ENCODE measurements around the gene CXCL12.

CXCL12 gene

DNA sequence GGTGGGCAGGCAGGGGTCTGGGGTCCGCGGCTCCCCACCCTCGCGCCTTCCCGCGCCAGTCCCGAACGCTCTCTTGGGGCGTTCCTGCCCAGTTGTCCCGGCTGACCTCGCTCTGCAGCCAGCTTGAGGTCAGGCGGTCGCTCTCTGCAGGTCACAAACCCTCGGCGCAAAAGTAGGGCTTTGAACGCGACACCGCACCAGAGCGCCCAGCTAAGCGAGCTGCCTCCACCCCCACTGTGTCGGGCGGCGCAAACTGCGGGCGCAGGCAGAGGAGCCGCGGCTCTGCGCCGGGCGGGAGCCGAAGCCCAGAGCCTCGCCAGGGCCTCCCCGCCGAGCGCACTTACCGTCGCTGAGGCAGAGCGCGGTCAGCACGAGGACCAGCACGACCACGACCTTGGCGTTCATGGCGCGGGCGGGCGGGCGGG is 284 bp downstream of the CXCL12 start:
- DNase-seq: no peak

DNA sequence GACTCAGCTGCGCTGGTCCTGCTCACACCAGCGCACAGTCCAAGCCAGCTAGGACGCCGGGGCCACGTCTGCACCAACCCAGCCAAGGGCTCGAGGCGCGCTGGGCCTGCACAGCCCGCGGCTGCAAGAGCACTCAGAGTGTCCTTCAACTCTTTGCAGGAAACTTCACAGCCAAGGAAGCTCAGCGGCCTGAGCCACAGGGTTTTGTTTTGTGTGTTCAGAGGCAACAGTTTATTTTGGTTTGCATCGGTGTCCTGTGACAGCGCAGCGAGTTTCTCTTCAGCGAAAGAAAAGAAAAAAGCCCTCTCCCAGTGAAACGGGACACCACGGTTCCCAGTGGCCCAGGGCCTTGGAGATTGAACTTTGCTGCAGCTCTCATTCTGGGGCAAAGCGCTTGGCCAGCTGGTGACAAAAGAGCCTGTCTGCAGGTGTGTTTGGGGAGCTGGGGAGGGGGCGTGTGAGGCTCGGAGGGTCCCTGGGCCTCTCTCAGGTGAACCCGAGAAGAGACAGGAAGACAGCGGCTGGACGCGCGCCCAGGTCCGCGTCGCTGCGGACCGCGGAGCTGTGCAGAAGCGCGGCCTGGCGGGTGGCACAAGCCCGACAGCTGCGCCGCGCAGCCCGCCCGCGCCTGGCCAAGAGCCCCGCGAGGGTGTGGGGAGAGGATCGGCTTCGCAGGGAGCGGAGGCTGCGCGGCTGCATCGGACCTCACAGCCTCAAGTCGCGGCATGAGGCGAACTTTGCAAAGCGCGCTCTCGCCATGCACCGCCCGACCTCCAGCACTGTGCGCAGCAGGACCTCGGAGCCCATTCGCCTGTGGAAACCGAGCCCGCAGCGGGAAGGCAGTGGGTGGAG is 922 bp downstream of the CXCL12 start:
- no peak for DNase-seq

DNA sequence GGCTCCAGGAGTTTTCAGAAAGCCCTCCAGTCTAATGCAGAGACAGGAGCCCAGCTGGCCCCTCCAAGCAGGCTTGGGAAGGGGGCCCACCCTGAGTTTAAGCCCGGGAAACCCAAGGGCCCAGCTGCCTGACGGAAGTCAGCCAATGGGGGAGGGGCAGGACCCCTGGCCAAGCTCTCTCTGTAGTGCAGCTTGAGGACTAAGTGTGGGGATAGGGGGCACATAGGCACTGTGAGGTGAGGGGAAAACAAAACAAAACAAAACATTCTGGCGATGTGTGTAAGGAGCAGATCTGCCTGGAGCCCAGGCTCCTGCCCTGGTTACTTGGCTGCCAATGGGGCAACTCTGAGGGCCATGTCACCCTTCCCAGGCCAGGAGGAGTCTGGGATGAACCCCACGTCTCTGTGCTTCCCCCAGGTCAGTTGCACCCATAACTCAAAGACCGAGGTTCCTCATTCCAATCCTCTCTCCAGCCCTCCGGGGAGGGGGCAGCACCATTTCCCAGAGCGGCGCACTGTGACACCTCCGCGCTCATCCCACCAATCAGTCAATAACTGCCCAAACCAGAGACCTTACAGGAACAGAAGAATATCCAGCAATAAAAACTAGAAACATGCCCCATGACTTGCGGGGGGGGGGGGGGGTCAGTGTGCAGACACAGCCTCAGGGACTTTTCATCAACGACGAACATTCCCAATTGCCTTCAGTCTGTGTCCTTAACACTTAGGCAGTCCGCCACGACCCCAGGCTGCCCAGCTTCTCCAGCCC is 1.7 kb downstream of the CXCL12 start:
- DNase-seq: no peak

DNA sequence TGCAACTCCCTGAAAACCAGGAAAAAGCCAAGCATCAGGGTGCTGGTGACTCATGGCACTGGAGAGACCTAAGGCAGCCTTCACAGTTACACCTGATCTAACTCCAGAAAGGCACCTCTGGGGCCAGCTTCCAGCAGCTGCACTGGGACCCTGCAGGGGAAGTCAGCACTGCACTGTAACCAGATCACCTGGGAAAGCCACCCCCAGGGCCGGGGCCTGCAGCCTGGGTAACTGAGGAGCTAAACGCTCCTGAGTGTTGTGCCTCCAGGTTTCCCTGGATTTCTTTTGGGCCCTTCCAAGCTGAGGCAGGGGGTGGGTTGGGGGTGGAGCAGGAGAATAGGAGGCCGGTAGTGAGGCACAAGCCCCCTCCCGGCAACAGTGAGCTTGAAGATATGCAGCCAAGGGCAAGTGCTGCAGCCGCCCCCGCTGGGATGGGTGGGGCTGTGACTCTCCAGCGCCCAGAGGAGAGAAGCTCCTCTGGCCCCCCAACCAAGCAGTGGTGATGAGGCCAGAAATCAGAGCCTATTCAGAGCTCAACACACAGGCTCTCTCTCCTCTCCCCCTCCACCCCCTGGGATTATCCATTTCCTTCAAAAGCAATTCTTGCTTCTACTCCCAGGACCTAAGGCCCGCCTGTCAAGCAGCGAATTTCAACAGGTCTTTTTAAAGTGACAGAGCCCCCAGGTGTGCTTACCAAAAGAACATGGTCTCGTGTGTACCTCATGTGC is 2.6 kb downstream of the CXCL12 start:
- DNase-seq: no peak

DNA sequence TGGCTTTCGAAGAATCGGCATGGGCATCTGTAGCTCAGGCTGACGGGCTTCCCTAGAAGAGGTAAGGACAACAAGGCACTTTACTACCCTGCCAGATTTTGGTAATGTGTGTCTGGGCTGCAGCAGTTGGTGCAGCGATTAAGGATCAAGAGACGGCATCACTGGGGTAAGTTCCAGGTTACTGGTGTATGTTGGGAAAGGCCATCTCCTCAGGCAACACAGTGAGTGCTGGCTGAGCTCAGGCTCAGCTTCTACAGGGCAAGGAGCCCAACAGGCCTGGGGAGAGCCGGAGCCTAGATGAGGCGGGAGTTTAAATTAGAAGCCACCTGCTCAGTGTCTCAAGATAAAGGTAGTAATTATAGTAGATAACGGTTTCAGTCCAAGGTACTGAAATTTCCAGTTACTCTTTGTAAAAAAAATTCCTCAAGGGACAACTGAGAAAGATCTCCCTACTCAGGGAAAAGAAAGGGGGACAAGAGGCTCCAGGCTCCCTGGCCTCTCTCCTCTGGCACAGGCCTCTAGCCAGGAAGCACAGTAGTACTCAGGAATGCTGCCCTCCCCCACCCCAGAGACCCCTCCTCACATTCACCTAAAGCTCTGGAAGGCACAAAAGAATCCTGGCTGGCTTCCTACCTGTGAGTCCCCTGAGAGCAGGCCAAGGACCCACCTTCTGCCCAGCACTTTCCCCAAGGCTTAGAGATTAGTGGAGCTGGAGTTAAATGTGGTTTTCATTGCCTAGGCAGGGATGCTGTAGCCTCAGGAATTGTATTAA is 3.9 kb downstream of the CXCL12 start:
- DNase-seq: no peak

DNA sequence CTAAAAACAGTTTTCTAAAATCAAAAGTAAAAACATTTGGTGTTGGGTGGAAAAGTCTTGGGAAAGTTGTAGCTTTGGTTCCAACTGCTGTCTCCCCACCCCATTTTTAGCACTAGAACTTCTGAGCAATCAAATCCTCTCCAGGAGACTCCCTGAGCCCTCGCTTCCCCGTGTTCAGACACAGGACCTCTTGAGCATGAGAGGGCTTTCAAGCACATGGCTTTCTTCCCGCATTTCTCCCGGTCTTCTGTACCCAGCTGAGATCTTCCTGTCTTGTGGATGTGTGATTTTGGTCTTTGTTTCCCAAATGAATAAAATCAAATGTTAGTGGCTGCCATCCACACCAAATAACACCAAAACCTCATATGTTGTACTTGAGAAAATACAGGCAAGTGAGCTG is 5.0 kb downstream of the CXCL12 start:
- DNase-seq: no peak

DNA sequence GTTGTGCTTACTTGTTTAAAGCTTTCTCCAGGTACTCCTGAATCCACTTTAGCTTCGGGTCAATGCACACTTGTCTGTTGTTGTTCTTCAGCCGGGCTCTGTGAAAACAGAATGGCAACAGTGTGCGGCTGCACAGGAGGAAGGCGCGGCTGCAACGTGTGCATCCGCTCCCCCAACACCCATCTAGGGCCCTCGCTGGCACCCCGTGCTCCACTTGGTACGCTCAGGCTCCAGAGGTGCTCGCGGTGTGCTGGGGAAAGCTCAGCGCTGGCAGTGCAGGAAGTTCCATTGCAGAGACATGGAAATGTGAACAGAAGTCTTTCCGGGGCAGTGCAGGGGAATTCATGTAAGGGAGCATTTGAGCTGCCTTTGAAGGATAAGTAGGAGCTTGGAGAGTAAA is 6.3 kb downstream of the CXCL12 start:
- no peak for DNase-seq

DNA sequence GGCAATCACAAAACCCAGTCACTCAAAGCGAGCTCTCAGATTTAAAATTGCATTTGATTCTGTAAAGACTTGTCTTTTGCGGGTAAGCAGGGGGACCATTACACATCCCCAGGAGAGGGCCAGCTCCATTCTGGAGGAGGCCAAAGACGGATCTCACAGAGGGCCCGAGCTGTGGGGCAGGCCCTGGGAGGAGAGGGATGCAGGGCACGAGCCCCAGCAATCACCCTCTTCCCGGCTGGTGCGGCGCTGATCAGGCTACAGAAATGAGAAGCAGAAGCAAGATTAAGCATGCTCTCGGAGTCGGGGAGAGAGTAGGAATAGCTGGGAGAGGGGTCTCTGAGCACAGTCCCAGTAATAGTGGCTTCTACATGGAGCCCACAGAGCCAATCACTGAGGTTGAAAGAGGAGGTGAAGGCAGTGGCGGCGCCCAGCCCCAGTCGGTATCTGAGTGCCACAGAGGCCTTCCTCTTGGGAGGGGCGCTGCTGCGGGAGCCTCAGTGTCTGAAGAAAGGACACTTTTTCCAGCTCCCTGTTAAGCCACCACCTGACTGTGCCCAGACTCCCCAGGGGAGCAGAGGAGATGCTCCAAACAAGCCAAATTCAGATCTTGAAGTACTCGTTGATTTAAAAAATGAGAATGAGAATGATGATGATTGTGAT is 7.1 kb downstream of the CXCL12 start:
- no peak for DNase-seq

DNA sequence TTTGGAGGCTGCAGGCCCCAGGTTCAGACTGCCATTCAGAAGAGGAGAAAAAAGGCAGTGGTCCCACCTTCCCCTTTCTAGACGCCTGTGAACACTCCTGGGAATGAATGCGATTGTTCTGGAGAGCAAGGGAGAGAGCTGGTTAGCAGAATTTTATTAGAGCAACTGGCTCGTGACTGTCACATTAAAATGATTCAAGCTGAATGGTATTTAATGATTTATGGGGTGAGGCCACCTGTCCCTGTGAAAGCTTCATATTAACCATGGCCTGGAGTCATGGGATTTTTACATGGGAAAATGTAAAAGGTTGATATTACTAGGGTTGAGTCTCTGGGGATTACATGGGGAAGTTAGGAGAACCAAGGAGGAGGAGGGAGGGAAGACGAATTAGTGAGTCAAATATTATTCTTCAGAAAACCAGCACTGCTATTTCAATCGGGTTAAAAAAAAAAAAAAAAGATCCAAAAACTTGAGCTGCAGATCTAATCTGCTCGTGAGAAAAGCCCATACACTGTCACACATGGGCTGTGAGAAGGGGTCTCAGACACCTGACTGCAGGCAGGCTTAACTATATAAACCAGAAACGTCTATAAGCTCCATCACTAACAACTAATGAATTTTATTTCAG is 8.3 kb downstream of the CXCL12 start:
- DNase-seq: no peak

DNA sequence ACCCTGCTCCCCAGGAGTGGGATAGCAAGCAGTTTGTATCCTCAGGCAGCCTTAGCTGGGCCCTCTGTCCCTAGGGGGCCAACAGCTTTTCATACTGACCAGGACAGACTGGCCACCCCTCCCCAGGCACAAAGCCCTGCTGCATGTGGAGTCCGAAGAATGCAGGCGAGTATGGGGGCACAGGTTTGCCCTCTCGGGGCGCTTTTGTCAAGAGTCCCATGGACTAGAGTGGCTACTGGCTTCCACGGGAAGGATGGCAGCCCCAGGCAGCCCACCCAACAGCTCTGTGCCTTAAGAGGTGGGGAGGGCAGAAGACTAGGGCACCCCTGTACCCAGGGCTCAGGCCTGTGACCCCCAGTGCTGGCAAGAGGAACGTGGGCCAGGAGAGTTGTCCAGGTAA is 10.7 kb downstream of the CXCL12 start:
- no peak for DNase-seq

DNA sequence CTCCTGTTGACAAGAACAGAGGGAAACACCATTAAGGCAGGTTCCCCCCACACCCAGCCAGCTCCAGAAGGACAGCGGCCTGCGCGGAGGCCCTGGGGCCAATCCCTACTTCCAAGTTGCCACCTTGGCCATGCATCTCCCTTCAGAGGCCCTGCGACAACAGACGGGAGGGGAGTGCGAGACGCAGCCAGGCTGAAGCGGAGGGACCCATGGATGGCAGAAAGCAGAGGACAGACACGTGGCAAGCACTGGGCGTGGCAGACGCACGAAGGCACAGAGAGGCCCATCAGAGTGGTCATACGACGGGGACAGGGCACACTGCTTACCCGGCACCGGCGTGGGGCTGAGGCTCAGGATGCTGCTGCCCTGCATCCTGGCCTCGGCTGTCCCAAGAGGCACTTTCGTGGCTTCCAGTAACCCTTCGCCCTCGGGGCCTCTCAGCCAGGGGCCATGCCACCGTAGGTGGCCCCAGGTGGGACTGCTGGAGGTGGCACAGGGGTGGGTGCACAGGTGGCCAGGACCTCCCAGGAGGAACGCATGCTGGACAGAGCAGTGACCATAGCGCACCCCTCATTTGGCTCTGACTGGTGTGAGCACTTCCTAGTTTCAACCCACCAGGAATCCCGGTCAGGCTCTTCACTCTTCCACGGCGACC is 11.4 kb downstream of the CXCL12 start:
- DNase-seq: no peak

DNA sequence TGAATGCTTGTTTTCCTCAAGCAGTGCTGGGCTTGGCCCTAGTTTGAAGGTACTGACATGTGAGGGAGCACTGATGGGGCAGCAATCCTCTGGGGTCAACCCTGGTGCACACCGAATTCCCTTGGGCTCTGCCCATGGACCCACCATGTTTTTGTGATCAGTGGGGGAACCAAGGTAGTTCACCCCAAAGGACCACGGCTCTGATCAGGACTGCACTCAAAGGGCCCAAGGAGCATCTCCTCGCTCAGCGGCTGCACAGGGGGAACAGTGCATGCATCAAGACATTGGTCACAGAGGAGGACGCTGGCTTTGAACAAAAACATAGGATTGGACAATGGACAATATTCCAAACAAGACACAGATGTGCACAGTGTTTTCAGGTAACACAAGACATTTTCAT is 12.7 kb downstream of the CXCL12 start:
- no peak for DNase-seq

DNA sequence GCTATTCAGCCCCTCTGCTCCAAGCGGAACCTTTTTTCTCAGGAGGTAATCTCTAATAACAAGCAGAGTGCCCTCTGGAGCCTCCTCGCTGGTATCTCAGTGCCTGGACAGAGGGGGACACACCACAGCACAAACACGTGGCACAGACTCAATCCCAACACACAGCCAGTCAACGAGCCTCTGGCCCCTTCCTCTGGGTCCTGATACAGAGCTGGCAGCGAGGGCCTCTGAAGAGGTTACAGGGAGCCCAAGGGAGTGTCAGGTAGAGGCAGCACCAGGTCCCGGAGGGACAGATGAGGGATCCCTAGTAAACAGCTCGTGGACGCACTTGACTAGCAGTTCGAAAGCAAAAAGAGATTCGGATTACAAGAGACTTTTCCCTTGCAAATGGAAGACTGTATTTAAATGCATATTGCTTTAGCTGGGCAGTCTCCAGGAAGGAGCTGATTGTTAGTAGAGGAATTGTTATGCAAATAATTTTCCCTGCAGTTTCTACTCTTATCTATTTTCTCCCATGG is 14.1 kb downstream of the CXCL12 start:
- DNase-seq: no peak

DNA sequence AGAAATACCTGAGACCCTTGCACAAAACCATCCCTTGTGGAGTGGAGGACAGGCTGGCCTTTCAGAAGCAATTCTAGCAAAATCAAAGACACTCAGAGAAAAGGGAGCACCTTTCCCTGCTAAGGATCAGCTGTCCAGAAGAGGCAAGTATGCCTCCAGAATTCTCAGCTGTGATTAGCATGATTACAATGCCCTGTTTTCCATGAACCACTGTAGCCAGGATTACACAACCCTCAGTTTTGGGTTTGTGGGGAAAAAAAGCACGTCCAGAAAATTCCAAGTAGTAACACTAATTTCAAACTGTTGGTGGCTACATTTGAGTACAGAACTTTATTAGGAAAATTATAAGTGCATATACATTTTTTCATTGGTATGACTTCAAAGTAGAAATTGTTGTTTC is 15.0 kb downstream of the CXCL12 start:
- no peak for DNase-seq

DNA sequence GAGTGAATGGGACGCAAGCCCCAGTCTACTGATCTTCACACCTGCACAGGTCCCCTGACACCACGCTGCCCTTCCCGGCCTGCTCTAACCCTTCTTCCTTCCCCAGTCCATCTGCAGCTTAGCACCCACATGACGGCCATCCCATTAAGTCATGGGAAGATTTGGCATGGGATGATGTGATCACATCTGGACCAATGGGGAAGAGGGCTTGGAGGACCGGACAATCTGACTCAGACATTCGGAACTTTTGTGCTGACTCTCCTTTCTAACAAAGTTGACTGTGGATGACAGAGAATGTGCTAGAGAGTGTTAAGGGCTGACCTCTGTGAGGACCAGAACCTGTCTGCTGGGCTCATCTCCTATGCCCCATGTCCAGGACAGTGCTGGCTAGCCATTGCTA is 15.6 kb downstream of the CXCL12 start:
- no peak for DNase-seq

DNA sequence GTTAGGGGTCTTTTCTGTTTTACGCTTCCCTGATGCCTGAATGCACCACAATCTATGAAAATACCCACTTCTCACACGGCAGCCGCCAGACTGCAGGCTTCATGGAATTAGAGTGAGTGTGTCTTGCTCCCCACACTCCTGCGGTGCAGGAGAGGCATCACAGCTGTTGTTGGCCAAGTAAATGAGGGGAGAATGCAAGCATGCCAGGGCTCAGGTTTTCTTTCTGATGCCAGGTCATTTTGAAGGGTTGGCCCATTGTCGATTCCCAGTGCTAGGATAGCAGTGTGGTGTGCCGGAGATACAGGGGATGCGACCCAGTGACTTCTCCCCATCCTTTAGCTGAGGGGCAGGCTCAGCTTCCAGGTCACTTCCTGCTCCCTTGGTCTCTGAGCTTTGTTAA is 16.3 kb downstream of the CXCL12 start:
- DNase-seq: no peak

DNA sequence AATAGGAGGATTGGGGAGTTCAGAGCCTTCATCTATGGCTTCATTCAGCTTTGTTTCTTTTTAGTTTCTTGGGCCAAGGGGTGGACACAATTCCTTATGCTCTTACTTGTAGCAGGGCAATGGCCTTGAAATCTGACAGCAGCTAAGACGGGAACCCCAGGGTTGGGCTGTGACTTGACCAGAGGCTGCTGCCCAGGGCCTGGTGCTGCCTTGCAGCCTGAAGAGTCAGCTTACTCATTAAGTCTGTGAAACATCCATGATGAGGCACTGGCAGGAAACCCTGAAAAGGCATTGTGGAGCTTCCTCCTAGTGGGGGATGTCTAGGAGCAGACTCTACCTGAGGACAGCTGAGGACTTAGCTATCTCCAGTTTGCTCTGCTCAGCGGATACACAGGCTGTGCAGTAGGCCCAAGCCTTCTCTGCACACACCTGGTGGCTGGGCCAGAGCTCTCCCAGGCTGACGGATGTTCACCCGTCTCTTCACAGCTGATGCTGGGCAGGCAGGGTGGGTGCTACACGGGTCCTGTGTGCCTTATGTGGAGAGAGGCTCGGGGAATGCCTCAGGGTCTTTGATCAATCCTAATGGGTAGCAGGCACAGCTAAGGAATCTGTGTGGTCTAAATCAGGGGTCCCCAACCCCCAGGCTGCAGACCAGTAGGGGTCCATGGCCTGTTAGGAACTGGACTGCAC is 17.8 kb downstream of the CXCL12 start:
- no peak for DNase-seq

DNA sequence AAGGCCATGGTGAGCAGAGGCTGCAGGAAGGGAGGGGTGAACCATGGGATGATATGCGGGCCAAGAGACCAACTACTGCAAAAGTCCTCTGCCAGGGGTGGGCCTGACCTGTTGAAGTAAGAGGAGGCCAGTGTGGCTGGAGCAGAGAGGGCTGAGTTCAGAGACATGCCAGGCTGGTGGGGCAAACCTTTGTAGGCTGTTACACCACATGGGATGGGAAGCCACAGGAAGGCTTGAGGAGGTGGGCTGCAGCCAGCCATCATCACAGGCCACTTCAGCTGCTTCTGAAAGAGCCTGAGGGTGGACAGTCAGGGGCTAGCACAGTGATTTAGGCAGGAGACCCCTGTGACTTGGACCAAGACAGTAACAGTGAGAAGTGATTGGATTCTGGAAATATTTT is 20.3 kb downstream of the CXCL12 start:
- DNase-seq: no peak

DNA sequence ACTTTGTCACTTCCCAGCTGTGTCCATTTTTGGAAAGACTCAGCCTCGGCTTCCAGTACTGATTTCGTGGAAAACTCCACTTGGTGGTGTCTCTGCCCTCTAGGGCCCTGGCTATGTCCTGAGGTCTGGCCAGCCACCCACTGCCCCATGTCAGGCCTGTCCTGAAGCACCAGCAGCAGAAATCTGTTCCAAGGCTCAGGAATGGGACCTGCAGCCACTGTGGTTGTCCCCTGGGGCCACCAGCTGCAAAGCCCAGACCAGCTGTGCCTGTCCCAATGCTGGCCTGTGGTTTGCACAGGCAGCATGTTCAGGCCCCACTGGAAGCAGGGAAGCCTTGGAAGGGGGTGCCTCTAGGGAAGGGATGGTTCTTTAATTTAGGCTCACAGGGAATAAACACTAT is 21.2 kb downstream of the CXCL12 start:
- DNase-seq: no peak

Measured in NCI-H2081 treated with DMSO at 0.1 percent for 48 hours (cell line).